ENCODE measurements around the gene RSPRY1.

- TF ChIP-seq EZH2phosphoT487 (IDR thresholded peaks at IDR 0.05) (no peak), CTCF (IDR thresholded peaks at IDR 0.05) (peak; percentile 36)
Measured at GRCh38 chr16:57146735-57147134, 39.4 kb upstream of the RSPRY1 start.

All from neural progenitor cell (in vitro differentiated cells).